SU-DHL-6 (cell line): Measurements from ENCODE around the gene TM9SF1.

Source experiments
- EZH2phosphoT487 ChIP-seq: fragments of 200-600 bp; sonication (generic), shearing (Covaris generic); conservative IDR thresholded peaks from 2 replicates; pipeline ENCODE4 v1.6.1; 2018; ENCODE audit warnings: mild to moderate bottlenecking, antibody characterized with exemption, low read length, moderate library complexity, mixed read lengths
- TF ChIP-seq, protein P1 (sequence below): fragments of 200-600 bp; sonication (generic); IDR thresholded peaks from one replicate; pipeline ENCODE4 v1.5.1; 2017; ENCODE audit warnings: antibody characterized with exemption, mild to moderate bottlenecking, low read length, moderate library complexity; ENCODE audit not compliant: insufficient read depth, poor library complexity, severe bottlenecking

DNA sequence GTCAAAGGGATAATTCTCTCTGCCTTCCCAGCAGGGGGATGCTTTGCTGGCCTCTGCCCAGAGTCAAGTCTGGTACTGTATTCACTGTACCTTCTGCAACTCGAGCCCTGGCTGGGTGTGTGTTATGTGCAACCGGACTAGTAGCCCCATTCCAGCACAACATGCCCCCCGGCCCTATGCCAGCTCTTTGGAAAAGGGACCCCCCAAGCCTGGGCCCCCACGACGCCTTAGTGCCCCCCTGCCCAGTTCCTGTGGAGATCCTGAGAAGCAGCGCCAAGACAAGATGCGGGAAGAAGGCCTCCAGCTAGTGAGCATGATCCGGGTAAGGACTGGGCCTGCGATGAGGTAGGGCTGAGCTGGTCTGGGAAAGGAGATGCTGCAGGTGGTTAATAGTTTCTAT is 44.7 kb downstream of the TM9SF1 start:
- TF ChIP-seq, protein P1, sequence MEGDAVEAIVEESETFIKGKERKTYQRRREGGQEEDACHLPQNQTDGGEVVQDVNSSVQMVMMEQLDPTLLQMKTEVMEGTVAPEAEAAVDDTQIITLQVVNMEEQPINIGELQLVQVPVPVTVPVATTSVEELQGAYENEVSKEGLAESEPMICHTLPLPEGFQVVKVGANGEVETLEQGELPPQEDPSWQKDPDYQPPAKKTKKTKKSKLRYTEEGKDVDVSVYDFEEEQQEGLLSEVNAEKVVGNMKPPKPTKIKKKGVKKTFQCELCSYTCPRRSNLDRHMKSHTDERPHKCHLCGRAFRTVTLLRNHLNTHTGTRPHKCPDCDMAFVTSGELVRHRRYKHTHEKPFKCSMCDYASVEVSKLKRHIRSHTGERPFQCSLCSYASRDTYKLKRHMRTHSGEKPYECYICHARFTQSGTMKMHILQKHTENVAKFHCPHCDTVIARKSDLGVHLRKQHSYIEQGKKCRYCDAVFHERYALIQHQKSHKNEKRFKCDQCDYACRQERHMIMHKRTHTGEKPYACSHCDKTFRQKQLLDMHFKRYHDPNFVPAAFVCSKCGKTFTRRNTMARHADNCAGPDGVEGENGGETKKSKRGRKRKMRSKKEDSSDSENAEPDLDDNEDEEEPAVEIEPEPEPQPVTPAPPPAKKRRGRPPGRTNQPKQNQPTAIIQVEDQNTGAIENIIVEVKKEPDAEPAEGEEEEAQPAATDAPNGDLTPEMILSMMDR: no peak
- no peak for TF ChIP-seq EZH2phosphoT487
